AG08395 (cell line): ENCODE results near the gene MIGA1.

Experiments
- DNase-seq: peaks from one replicate; pipeline ENCODE4 v3.0.0; 2012; ENCODE audit warnings: mixed read lengths, low spot score

Gene MIGA1

DNA sequence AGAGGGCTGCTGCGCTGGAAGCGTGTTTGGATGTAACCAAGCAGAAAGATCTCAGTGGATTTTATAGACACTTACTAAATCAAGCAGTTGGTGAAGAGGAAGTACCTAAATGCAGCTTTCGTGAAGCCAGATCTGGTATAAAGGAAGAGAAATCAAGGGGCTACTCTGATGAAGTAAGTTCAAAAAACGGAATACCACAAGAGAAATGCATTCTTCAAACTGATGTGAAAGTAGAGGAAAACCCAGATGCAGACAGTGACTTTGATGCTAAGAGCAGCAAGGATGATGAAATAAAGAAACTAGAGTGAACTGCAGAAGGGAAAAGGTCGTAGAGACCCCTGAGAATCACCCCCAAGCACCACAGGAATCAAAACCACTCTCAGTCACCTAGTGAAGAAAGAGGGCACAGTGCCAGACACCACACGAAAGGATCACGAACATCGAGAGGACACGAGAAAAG, 68.2 kb downstream of the MIGA1 start:
- no peak for DNase-seq

DNA sequence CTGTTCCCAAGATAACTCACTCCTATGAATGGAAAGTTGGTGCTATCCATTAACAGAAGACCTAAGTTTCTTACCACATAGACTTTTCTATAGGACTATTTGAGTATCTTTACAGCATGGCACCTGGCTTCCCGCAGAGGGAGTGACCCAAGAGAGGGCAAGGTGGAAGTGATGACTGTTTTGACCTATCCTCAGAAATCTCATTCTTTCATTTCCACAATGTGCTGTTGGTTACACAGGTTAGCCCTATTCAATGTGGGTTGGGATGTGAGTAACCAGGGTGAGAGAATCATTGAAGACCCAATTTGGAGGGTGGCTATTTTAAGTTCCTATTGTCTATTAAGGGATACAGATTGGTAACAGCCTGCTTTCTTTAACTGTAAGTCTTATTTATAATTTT, 70.6 kb downstream of the MIGA1 start:
- no peak for DNase-seq

DNA sequence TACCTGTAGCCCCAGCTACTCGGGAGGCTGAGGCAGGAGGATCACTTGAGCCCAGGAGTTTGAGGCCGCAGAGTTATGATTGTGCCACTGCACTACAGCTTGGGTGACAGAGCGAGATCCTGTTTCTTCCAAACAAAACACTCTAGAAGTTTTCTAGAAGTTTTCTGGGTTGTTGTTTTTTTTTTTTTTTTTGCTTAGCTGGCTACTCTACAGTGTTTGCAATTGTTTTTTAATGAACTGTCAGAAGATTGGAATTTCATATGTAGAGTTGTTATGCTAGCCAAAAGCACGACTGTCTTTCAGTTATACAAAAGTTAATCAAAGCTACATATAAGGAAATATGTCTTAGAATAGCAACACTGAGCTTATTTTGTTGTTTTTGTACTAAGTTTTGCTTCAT, 78.1 kb downstream of the MIGA1 start:
- peak; percentile 50 for DNase-seq

DNA sequence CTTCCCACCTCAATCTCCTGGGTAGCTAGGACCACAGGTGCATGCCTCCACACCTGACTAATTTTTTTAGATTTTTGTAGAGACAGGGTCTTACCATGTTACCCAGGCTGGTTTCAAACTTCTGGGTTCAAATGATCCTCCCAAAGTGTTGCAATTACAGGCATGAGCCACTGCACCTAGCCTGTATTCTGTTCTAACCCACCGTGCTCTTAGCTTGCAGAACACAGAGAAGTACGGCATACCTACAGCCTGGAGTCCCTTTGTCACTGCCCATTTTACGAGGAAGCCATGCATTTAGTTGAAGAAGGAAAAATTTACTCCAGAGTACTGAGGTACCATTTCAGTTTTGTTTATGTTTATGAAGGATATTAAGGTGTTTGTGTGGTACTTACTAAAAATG, 79.3 kb downstream of the MIGA1 start:
- DNase-seq = no peak

DNA sequence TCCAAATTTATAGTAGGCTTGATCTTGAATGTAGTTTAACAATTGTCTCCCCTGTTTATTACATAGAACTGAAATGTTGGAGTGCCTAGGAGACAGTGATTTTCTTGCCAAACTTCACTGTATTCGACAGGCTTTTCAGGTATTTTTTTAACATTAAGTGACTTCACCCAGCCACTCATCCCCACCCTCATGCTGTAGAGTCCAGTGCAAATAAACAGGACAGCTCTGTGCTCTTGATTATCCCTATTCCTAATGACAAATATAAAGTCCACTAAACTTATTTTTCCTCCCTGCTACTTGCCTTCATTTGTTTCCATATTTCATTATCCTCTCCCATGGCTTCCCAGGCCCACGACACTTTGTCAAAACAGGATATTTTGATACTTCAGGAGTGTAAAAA, 79.8 kb downstream of the MIGA1 start:
- no peak for DNase-seq

DNA sequence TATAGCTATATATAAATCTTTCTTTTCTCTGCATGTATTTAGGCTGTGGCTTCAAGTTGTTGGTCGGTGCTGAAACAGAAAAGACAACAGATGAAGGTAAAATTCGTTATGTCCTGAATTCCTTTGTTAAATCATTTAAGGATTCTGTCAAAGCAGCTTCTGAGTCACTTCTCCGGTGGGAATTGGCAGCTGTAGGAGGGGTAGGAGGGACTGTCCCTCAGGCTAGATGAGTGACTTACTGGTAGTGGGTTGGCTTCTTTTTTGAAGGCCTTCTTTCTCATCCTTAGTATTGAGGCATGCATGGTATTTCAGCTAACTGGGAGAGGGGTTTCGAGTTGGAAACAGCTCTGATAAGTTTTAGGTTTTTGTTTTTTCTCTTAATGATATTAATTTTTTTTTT, 86.8 kb downstream of the MIGA1 start:
- no peak for DNase-seq

DNA sequence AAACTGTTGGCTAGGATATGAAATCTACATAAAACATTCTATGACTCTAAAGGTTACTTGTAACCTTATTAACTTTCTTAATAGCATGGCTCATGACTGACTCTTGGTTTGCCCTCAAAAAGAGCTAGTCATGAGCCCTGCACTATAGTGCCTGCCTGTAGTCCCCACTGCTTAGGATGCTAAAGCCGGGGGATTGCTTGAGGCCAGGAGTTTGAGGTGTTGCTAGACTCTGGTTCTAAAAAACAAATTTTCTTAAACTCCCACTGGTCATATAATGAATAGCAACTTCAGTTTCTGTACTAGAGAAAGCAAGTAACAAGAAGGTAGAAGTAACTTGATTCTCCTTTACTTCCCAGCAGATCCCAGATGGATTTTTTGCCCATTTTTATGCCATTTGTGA, 93.2 kb downstream of the MIGA1 start:
- no peak for DNase-seq

DNA sequence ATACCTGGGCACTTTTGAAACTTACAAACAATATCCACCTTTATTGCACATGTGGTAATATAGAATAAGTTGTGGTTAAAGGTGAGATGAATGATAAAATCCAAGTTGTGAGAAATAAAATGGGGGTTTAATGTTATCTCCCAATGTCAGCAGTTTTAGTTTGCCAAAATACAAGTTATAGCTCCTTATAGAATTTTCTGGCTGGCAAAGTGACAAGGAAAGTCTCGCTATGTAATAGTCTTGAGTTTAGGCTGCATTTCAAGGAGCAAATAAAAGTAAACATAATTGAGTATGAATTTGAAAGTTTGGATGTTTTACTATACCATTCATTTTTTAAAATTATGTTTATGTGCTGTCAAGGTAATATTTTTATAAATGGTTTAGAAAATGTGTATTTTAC, 94.0 kb downstream of the MIGA1 start:
- DNase-seq = no peak

DNA sequence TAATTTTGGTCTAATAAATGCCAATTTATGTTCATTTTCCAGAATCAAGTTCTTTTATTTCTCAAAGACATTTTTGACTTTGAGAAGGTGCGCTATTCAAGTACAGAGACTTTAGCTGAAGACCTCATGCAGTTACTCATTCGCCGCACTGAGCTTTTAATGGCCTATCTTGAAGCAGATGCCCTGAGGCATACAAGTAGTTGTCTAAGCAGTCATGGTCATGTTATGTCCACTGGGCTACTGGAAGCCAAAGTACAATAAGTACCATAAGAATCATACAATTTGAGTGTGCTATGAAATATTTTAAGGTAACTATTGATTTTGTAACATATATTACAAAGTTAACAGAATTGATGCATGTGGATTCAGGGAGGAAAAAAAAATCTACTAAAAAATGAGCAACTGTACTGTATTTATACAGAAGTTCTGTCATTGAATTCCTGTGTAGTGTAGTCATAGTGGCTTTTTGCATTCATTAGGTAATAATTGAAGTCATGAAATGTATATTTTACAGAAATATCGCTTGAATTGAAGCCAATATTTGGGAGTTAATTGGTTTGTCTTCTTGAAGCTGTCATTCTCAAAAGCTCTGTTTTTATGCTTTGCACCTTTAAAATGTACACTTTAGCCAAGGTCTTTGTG, 95.5 kb downstream of the MIGA1 start:
- DNase-seq = no peak

DNA sequence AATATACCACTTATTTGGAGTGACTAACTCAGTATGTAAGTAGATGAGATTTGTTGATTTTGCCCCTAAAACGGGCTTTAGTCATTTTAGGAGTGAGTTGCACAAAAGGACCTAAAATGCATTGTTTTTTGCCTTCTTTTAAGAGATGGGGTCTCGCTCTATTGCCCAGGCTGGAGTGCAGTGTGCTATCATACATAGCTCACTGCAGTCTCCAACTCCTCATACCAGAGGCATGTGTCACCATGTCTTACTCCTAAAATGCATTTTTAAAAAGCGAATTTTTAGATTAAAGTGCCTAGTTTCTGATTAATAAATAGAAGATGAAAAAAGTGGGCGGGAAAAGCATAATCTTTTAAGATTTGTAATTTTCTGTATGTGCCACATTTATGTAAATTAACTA, 97.4 kb downstream of the MIGA1 start:
- DNase-seq = no peak

DNA sequence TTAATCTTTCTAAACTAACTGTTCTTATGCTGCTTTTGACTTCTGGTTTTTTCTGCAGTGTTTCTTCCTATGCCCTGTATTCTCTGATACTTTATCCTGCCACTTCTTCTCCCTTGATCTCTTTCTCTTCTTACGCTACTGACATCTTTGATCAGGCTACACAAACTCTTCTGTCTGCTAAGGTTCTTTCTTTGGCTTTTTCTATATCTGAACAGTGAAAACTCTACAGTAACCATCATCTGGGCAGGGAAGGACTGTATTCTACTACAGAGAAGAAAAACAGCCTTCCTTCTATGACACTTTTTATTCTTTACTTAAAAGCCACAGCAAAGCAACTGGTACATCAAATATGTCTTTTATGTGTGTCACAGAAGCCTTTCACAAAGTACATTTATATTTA, 101.6 kb downstream of the MIGA1 start:
- no peak for DNase-seq

DNA sequence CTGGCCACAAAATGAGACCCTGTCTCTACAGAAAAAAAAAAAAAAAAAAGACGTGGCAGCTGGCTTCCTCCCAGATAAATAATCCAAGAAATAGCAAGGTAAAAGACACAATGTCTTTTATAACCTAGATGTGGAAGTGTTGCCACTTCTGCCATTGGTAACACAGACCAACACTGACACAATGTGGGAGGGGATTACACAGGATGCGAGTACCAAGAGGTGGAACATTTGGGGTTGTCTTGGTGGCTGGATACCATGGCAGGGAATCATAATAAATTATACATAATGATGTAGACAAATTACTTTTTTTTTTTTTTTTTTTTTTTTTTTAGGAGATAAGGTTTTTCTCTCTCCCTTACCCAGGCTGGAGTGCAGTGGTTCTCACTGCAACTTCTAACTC, 103.0 kb downstream of the MIGA1 start:
- DNase-seq = no peak

DNA sequence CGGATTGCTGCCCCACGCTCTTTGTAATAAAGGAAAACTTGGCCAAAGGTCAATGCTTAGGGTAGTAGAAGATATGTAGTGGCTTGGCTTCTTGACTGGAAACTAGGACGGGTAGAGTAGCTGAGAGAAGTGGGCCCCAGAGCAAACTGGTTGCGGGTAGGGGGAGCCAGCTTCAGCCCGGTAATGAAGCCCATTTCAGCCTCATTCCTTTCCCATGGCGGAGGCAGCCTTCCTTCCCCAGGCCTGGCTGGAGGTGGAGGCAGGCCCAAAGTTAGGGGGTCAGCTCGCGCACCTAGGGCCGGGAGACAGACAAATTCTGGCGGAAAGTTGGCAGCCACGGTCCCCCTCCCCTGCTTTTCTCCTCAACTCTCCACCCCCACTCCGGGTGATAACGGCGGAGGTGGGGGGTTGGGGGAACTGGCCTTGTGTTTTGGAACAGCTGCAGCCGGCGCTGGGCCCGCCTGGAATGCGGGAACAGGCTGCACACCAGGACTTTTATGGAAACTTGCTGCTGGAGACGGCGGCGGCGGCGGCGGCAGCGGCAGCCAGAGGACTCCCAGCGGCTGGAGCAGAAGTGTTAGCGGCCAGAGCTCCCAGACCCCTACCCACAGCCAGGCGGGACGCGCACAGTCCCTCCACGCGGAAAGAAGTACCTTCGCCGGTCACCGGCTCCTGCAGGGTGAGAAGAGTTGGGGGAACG, 108.8 kb downstream of the MIGA1 start, which contains the start of gene NEXN:
Gene NEXN, plus strand, starts transcription at position 544 of the 700 bp plus-strand sequence. CDS start 27,483 bp downstream, outside the sequence.
- peak; percentile 81 for DNase-seq

DNA sequence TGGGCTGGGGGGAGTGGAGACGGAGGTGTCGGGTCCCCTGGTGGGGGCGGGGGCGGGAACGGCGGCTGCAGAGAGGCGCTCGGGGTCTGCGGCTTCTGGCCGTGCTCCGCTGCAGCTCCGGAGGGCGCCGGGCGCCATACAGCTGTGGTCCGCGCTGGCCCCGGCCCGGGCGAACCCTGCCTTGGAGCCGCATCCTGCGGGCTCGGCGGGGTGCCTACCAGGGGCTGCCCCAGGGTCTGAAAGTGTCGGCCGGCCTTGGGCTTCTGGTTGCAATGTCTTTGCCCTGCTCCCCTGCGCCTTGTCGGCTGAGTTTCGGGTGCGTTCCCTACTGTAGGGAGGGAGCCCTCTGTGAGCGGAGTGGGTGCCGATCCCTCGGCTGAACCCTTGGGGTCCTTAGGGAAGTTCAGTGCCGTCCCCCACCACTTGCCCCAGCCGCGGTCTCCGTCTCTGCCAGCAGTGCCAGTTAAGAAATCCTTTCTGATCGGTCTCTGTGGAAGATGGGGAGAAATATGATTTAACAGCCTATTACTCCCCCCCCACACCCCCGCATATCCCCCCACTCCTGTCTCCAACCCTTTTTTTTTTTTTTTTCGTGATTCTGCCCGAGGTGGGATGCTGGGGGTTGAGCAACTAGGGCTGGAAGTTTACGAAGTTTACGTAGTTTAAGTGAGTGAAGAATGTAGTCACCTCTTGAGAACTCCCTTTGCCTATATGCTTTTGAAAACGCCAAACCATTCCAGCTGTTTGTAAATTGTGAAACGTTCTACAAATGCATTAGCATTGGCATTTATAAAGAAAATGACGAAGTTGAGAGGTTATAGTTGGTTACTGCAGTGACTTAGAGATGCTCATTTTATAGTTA, 109.6 kb downstream of the MIGA1 start:
- peak; percentile 45 for DNase-seq

DNA sequence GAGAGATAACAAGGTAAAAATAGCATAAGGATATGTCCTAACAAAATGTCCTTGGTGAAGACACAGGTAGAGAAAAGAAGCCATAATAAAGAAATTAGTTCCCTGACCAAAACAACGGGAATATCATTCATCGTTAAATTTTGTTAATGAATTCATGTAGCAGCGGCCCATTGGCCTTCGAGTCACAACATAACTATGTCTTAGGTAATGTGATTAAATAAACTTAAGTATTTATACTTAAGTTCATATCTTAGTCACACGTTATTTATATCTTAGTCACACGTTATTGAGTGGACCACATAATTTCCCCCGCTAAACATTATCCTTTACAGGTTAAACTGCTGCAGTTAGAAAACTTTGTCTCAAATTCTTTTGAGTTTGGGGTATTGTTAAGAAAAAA, 110.2 kb downstream of the MIGA1 start:
- peak; percentile 16 for DNase-seq

DNA sequence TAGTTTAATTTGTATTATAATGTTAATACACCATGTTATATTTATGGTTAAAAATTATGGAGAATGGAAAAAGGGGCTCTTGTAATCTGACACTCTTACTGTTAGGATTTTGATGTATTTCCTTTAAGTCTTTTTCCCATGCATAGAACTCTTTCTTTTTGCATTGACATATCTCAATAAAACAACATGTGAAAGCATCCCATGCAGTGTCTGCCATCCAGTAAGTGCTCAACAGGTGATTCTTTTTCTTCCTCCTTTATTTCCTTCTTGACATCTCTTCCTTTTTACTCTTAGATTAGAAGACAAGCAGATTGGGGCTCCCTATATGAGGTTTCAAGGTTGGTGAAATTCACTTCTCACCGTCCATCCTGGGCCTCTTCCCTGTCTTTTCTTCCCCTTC, 111.8 kb downstream of the MIGA1 start:
- DNase-seq = no peak

DNA sequence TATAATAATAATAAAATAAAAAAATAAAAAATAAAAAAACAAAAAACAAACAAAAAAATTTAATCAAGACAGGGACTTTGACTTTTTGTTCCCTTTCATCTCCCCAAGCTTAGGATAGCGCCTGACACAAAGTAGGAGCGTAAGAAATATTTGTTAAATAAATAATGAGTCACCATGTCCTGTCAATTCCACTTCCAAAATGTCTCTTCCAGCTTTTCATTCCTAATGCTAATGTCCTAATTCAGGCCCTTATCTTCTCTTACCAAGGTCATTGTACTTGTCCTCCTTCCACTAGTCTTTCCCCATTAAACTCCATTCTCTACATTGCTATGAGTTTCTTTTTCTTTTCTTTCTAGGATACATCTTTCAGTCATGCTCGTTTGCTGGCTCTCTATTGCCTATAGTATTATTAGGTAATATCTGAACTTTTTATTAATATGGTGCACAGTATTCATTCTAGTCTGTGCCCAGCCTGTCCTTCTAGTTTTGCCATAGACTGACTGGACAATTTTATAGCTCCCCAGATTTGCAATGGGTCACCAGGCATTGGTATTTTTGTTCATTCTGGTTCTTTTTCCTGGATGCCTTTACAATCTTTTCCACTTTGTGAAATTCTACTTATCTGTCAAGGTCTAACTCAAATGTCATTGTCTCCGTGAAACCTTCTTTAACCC, 120.3 kb downstream of the MIGA1 start:
- DNase-seq = no peak

DNA sequence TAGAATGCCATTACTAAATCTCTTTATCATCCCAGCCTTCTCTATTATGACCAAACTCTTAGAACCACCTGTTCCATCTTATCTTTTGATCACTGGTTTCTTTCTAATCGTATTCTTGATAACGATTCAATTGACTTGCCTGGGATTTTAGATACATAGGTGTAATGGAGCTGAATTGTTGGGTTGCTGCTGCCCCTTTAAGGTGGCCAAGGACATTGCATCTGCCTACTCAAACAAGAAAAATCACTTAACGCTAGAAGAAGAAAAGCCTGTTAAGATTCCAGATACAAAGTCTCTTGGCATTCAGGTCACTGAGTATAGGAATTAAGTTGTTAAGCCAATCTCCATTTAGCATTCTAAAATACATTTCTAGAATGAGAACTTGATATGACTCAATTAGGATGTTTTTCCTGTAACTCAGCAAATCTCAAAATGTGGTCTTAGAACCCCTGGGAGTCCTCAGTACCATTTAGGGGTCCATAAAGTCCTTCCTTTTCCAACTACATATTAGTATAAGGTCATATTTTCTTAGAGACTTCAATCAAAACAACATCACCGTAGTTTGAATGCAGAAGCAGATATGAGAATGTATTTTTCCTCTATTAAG, 121.3 kb downstream of the MIGA1 start:
- DNase-seq = peak; percentile 53

DNA sequence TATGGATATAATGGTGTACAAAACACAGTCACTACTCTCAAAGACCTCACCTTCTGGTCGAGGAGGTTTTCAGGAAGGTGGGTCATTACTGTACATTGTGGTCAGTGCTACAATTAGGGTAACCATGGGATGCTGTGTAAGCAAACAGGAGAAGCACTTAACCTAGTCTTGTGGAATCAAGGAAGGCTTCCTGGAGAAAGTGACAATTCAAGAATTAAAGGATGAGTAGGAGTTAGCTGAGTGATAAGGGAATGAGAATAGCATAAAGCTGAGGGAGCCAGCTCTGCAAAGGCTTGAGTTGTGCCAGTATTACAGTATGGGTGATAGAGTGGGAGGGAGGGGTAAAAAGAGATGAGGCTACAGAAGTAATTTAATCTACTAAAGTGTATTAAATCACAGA, 126.2 kb downstream of the MIGA1 start:
- DNase-seq = no peak

DNA sequence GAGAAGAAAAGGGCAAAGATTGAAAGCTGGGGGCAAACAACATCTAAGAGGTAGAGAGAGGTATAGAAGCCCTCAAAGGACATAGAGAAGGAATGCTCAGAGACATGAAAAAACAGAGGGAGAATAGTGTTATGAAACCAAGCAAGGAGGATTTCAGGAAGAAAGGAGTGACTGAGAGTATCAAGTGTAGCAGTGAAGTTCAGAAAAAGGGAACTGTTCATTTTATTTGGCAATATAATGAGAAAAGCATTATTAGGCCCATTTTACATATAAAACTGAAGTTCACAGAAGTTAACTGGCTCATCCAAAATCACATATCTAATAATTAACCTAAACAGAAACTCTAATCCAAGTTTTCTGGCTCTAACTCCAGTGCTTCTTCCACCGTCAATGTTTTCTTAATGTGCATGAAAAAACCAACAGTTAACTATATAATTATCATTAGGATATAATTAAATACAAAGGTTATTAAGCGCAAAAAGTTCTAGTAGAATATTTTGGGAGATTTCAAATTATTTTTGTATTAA, 126.6 kb downstream of the MIGA1 start:
- DNase-seq = no peak

DNA sequence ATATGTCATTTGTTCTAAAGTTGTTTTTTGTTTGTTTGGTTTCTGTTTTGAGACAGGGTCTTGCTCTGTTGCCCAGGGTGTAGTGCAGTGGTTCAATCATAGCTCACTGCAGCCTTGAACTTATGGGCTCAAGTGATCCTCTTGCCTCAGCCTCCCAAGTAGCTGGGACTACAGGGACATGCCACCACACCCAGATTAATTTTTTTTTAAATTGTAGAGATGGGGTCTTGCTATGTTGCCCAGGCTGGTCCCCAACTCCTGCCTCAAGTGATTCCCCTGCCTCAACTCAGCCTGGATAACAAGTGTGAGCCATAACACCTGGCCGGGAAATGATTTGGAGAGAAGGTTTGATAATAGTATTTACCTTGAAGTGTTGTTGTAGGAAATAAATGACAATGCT, 127.2 kb downstream of the MIGA1 start:
- DNase-seq = no peak

DNA sequence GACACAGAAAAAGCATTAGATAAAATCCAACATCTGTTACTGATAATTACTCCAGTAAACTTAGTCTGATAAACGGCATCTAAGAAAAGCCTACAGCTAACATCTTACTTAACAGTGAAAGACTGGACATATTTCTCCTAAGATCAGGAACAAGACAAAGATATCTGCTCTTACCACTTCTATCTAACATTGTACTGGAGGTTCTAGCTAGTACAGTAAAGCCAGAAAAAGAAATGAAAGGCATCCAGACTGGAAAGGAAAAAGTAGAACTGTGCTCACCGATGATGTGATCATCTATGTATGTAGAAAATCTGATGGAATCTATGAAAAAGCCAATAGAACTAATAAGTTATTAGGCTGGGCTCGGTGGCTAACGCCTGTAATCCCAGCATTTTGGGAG, 130.7 kb downstream of the MIGA1 start:
- DNase-seq = no peak
